Suprapubic skin (tissue), 4 donors: ENCODE data around the gene C1QTNF5. TPM values are rescaled to one million over a fixed set of nuclear protein-coding genes. Genes with fewer than 3 reads are reported as not detected.
A peak's percentile ranks its signal among the peaks of the same experiment; 100 is the strongest.

Experiments
- DNase-seq, 2 donors: peaks; one replicate each; pipeline ENCODE4 v3.0.0-alpha.2; 2019; ENCODE audit warnings: low spot score in 2 of 2
- H3K27ac ChIP-seq: fragments of 200-600 bp; sonication (generic); one replicate; pipeline ENCODE4 v1.5.1; 2019
- H3K27me3 ChIP-seq: fragments of 200-600 bp; sonication (generic); one replicate; pipeline ENCODE4 v1.5.1; 2019
- H3K36me3 ChIP-seq: fragments of 200-600 bp; sonication (generic); one replicate; pipeline ENCODE4 v1.5.1; 2019
- H3K4me1 ChIP-seq: fragments of 200-600 bp; sonication (generic); one replicate; pipeline ENCODE4 v1.5.1; 2019
- H3K4me3 ChIP-seq: fragments of 200-600 bp; sonication (generic); one replicate; pipeline ENCODE4 v1.5.1; 2019; ENCODE audit warnings: mild to moderate bottlenecking
- H3K9me3 ChIP-seq: fragments of 200-600 bp; sonication (generic); one replicate; pipeline ENCODE4 v1.5.1; 2019
- CTCF ChIP-seq, 2 donors: fragments of 200-600 bp in 1 of 2; fragments of 450-650 bp in 1 of 2; sonication (generic) in 1 of 2; IDR thresholded peaks; one replicate each; pipeline ENCODE4 v1.5.1; 2016 to 2019; ENCODE audit warnings: antibody characterized with exemption in 2 of 2, mild to moderate bottlenecking in 1 of 2, moderate library complexity in 1 of 2
- EP300 ChIP-seq: sonication (generic); formaldehyde crosslinking; IDR thresholded peaks from one replicate; pipeline ENCODE4 v1.6.1; 2017; ENCODE audit warnings: antibody characterized with exemption
- POLR2A ChIP-seq, 2 donors: fragments of 450-650 bp; IDR thresholded peaks; one replicate each; pipeline ENCODE4 v1.6.1; 2017; ENCODE audit warnings: antibody characterized with exemption in 2 of 2, mild to moderate bottlenecking in 2 of 2, moderate library complexity in 2 of 2
- POLR2AphosphoS5 ChIP-seq, 3 donors: sonication (generic); formaldehyde crosslinking; IDR thresholded peaks; one replicate each; pipeline ENCODE4 v1.6.1; 2017; ENCODE audit warnings: antibody characterized with exemption in 3 of 3
- WGBS: methylation state at CpG from one replicate; pipeline ENCODE4 v1.1.5; 2018; 5-methylcytosine and 5-hydroxymethylcytosine counted together
- total RNA-seq, 4 donors: library from RNA; depleted of rRNA; stranded (reverse); fragments of >200 nt; gene quantifications; one replicate each; pipeline ENCODE4 v1.1.0, GENCODE V29; 2016

C1QTNF5 gene
- total RNA-seq, 4 donors from 2014 or later: 3.7 to 9.8 (median 4.9) TPM

GRCh38 chr11:119309953-119310681, 30.6 kb downstream of the C1QTNF5 start:
- TF ChIP-seq POLR2A (IDR thresholded peaks at IDR 0.05): no peak
- no peak for TF ChIP-seq CTCF (IDR thresholded peaks at IDR 0.05)
- no peak for TF ChIP-seq POLR2AphosphoS5 (IDR thresholded peaks at IDR 0.05)
- TF ChIP-seq EP300: no peak
- no peak for DNase-seq
- Histone ChIP-seq H3K27ac (no peak overlapping the region), H3K4me3 (no peak overlapping the region), H3K9me3 (no peaks in the 10 kb centered on the region), H3K4me1 (peaks cover 26% of the 10 kb centered on the region), H3K36me3 (peaks cover 12% of the 10 kb centered on the region), H3K27me3 (peaks cover 7% of the 10 kb centered on the region)
- 84% methylated on average over 17 of the region's 17 CpGs for WGBS

GRCh38 chr11:119309411-119309810, 31.3 kb downstream of the C1QTNF5 start:
- TF ChIP-seq CTCF (IDR thresholded peaks at IDR 0.05): no peak
- TF ChIP-seq POLR2A (IDR thresholded peaks at IDR 0.05): no peak
- no peak for TF ChIP-seq POLR2AphosphoS5 (IDR thresholded peaks at IDR 0.05)
- TF ChIP-seq EP300: no peak
- Histone ChIP-seq H3K27ac (no peak overlapping the region), H3K9me3 (no peaks in the 10 kb centered on the region), H3K4me3 (no peak overlapping the region), H3K4me1 (peaks cover 21% of the 10 kb centered on the region), H3K36me3 (peaks cover 12% of the 10 kb centered on the region), H3K27me3 (no peaks in the 10 kb centered on the region)
- 72% methylated on average over 11 of the region's 11 CpGs for WGBS
- DNase-seq: no peak

- H3K27me3 ChIP-seq: no peaks in the 10 kb centered on the region
- TF ChIP-seq POLR2AphosphoS5 (IDR thresholded peaks at IDR 0.05) (no peak), CTCF (IDR thresholded peaks at IDR 0.05) (no peak), POLR2A (IDR thresholded peaks at IDR 0.05) (no peak), EP300 (no peak)
- H3K27ac ChIP-seq: no peak overlapping the region
- 74% methylated on average over 5 of the region's 5 CpGs for WGBS
- peaks cover 21% of the 10 kb centered on the region for H3K4me1 ChIP-seq
- no peaks in the 10 kb centered on the region for H3K9me3 ChIP-seq
- no peak overlapping the region for H3K4me3 ChIP-seq
- DNase-seq: no peak
- H3K36me3 ChIP-seq: peaks cover 27% of the 10 kb centered on the region
Observed at GRCh38 chr11:119307974-119308373, 32.7 kb downstream of the C1QTNF5 start.

GRCh38 chr11:119307219-119307618, 33.5 kb downstream of the C1QTNF5 start:
- peaks cover 34% of the 10 kb centered on the region for H3K36me3 ChIP-seq
- TF ChIP-seq CTCF (IDR thresholded peaks at IDR 0.05) (no peak), POLR2A (IDR thresholded peaks at IDR 0.05) (no peak), EP300 (no peak), POLR2AphosphoS5 (IDR thresholded peaks at IDR 0.05) (no peak)
- no peak overlapping the region for H3K4me3 ChIP-seq
- no peaks in the 10 kb centered on the region for H3K27me3 ChIP-seq
- WGBS: 50% methylated on average over 1 of the region's 1 CpG
- no peaks in the 10 kb centered on the region for H3K9me3 ChIP-seq
- DNase-seq: no peak
- H3K27ac ChIP-seq: peak overlapping the region; percentile 34
- H3K4me1 ChIP-seq: peaks cover 21% of the 10 kb centered on the region

- 75% methylated on average over 5 of the region's 5 CpGs for WGBS
- Histone ChIP-seq H3K4me3 (no peak overlapping the region), H3K27ac (peak overlapping the region; percentile 34), H3K36me3 (peaks cover 36% of the 10 kb centered on the region), H3K9me3 (no peaks in the 10 kb centered on the region), H3K4me1 (peaks cover 21% of the 10 kb centered on the region), H3K27me3 (no peaks in the 10 kb centered on the region)
- no peak for TF ChIP-seq POLR2A (IDR thresholded peaks at IDR 0.05)
- TF ChIP-seq POLR2AphosphoS5 (IDR thresholded peaks at IDR 0.05): peak in 1 of 3 donors; percentile 17
- no peak for TF ChIP-seq EP300
- no peak for TF ChIP-seq CTCF (IDR thresholded peaks at IDR 0.05)
- no peak for DNase-seq
Observed at GRCh38 chr11:119306373-119306890, 34.3 kb downstream of the C1QTNF5 start.
